Activated CD4-positive, alpha-beta memory T cell treated with anti-CD3 and anti-CD28 coated beads for 36 hours (primary cell): ENCODE results near the gene KIF5C. TPM values are rescaled to one million over a fixed set of nuclear protein-coding genes. Genes with fewer than 3 reads are reported as not detected.

ENCODE experiments used
- CTCF ChIA-PET: fragments of 350-600 bp; sonication (Branson Sonifier 250); formaldehyde crosslinking; loops from one replicate; lab custom pipeline; 2021; ENCODE audit warnings: antibody characterized with exemption, inconsistent platforms; lab: Charles Lee
- POLR2A ChIA-PET: fragments of 350-600 bp; sonication (Branson Sonifier 250); formaldehyde crosslinking; loops from one replicate; lab custom pipeline; 2021; ENCODE audit warnings: antibody characterized with exemption; lab: Charles Lee
- DNase-seq: peaks from one replicate; pipeline ENCODE4 v3.0.0-alpha.2; 2020
- H3K27ac Mint-ChIP-seq: one replicate; pipeline ENCODE4 v1.8.0; 2021; ENCODE audit warnings: mixed read lengths
- H3K27me3 Mint-ChIP-seq: one replicate; pipeline ENCODE4 v1.8.0; 2021; ENCODE audit warnings: mixed read lengths
- H3K36me3 Mint-ChIP-seq: one replicate; pipeline ENCODE4 v1.8.0; 2021; ENCODE audit warnings: mixed read lengths
- H3K4me1 Mint-ChIP-seq: one replicate; pipeline ENCODE4 v1.8.0; 2021; ENCODE audit warnings: low read depth, mixed read lengths
- H3K4me3 Mint-ChIP-seq: one replicate; pipeline ENCODE4 v1.8.0; 2021; ENCODE audit warnings: mild to moderate bottlenecking, mixed read lengths
- H3K9me3 Mint-ChIP-seq: one replicate; pipeline ENCODE4 v1.8.0; 2021; ENCODE audit warnings: mixed read lengths
- intact Hi-C: fragments of 100-400 bp; cut with micrococcal nuclease; formaldehyde crosslinking; loops from one replicate; pipeline ENCODE4 v1.15.1; 2023
- total RNA-seq, 2 experiments: library from RNA; stranded (reverse); gene quantifications; one replicate each; pipeline ENCODE4 v1.2.3, GENCODE V29; 2021

The KIF5C gene
- total RNA-seq, 2 experiments from 2014 or later, result 25.2 to 30.8 TPM

GRCh38 chr2:148952621-148953020, 77.6 kb downstream of the KIF5C start:
- Mint-ChIP-seq H3K36me3 (peaks cover 16% of the 10 kb centered on the region), H3K27ac (no peak overlapping the region), H3K4me3 (no peak overlapping the region), H3K9me3 (no peaks in the 10 kb centered on the region), H3K4me1 (peaks cover 7% of the 10 kb centered on the region), H3K27me3 (no peaks in the 10 kb centered on the region)
- intact Hi-C loops, result no loop called here
- ChIA-PET CTCF (interaction anchor here (1.1 kb wide), 1 partner anchor 10 kb away, joined by 3 read pairs; no protein-coding TSS in a partner anchor), POLR2A (no interaction called here)
- no peak for DNase-seq

- no peak for DNase-seq
- intact Hi-C loops, result no loop called here
- H3K9me3 Mint-ChIP-seq, result no peaks in the 10 kb centered on the region
- H3K36me3 Mint-ChIP-seq, result peaks cover 21% of the 10 kb centered on the region
- H3K4me3 Mint-ChIP-seq, result no peak overlapping the region
- H3K27me3 Mint-ChIP-seq, result no peaks in the 10 kb centered on the region
- H3K4me1 Mint-ChIP-seq, result peaks cover 7% of the 10 kb centered on the region
- H3K27ac Mint-ChIP-seq, result no peak overlapping the region
- POLR2A ChIA-PET, result no interaction called here
- CTCF ChIA-PET, result interaction anchor here (1.1 kb wide), 1 partner anchor 10 kb away, joined by 3 read pairs; no protein-coding TSS in a partner anchor
Observed at GRCh38 chr2:148953426-148953825, 78.4 kb downstream of the KIF5C start.

GRCh38 chr2:148954536-148954935, 79.5 kb downstream of the KIF5C start:
- H3K9me3 Mint-ChIP-seq, result no peaks in the 10 kb centered on the region
- intact Hi-C loops, result no loop called here
- ChIA-PET CTCF (no interaction called here), POLR2A (no interaction called here)
- no peak overlapping the region for H3K27ac Mint-ChIP-seq
- H3K27me3 Mint-ChIP-seq, result no peaks in the 10 kb centered on the region
- peaks cover 7% of the 10 kb centered on the region for H3K4me1 Mint-ChIP-seq
- no peak for DNase-seq
- no peak overlapping the region for H3K4me3 Mint-ChIP-seq
- H3K36me3 Mint-ChIP-seq, result peaks cover 15% of the 10 kb centered on the region

- Mint-ChIP-seq H3K36me3 (peaks cover 10% of the 10 kb centered on the region), H3K4me1 (peaks cover 7% of the 10 kb centered on the region), H3K4me3 (no peak overlapping the region), H3K27me3 (no peaks in the 10 kb centered on the region), H3K9me3 (no peaks in the 10 kb centered on the region), H3K27ac (no peak overlapping the region)
- ChIA-PET CTCF (interaction anchor here (1.2 kb wide), 1 partner anchor 61 kb away, joined by 3 read pairs; no protein-coding TSS in a partner anchor), POLR2A (no interaction called here)
- intact Hi-C loops, result no loop called here
- no peak for DNase-seq
Observed at GRCh38 chr2:148955798-148956197, 80.8 kb downstream of the KIF5C start.

- Mint-ChIP-seq H3K9me3 (no peaks in the 10 kb centered on the region), H3K4me3 (no peak overlapping the region), H3K27ac (no peak overlapping the region), H3K36me3 (peaks cover 18% of the 10 kb centered on the region), H3K4me1 (peaks cover 7% of the 10 kb centered on the region), H3K27me3 (no peaks in the 10 kb centered on the region)
- ChIA-PET CTCF (interaction anchor here (0.6 kb wide), 1 partner anchor 11 kb away, joined by 5 read pairs; no protein-coding TSS in a partner anchor), POLR2A (no interaction called here)
- intact Hi-C loops, result no loop called here
- no peak for DNase-seq
Observed at GRCh38 chr2:148957023-148957422, 82.0 kb downstream of the KIF5C start.

- ChIA-PET CTCF (interaction anchor here (1.0 kb wide), 1 partner anchor 57 kb away, joined by 3 read pairs; no protein-coding TSS in a partner anchor), POLR2A (no interaction called here)
- Mint-ChIP-seq H3K4me1 (peaks cover 7% of the 10 kb centered on the region), H3K36me3 (peaks cover 19% of the 10 kb centered on the region), H3K27me3 (no peaks in the 10 kb centered on the region), H3K9me3 (no peaks in the 10 kb centered on the region), H3K4me3 (no peak overlapping the region), H3K27ac (no peak overlapping the region)
- no peak for DNase-seq
- intact Hi-C loops, result no loop called here
Observed at GRCh38 chr2:148959745-148960144, 84.7 kb downstream of the KIF5C start.

GRCh38 chr2:148960483-148960882, 85.5 kb downstream of the KIF5C start:
- Mint-ChIP-seq H3K4me3 (no peak overlapping the region), H3K36me3 (peaks cover 19% of the 10 kb centered on the region), H3K4me1 (peaks cover 7% of the 10 kb centered on the region), H3K27me3 (no peaks in the 10 kb centered on the region), H3K27ac (no peak overlapping the region), H3K9me3 (no peaks in the 10 kb centered on the region)
- ChIA-PET POLR2A (no interaction called here), CTCF (no interaction called here)
- DNase-seq, result no peak
- intact Hi-C loops, result no loop called here

GRCh38 chr2:148963461-148963860, 88.4 kb downstream of the KIF5C start:
- no peak for DNase-seq
- Mint-ChIP-seq H3K27me3 (no peaks in the 10 kb centered on the region), H3K4me1 (no peaks in the 10 kb centered on the region), H3K4me3 (no peak overlapping the region), H3K9me3 (no peaks in the 10 kb centered on the region), H3K27ac (no peak overlapping the region), H3K36me3 (peaks cover 14% of the 10 kb centered on the region)
- CTCF ChIA-PET, result interaction anchor here (0.6 kb wide), 1 partner anchor 1345 kb away, joined by 3 read pairs; no protein-coding TSS in a partner anchor
- POLR2A ChIA-PET, result no interaction called here
- intact Hi-C loops, result no loop called here

GRCh38 chr2:148965623-148966437, 90.8 kb downstream of the KIF5C start:
- H3K9me3 Mint-ChIP-seq, result no peaks in the 10 kb centered on the region
- CTCF ChIA-PET, result interaction anchor here (1.0 to 1.2 kb wide), 2 partner anchors 51 to 465 kb away, joined by 3 read pairs; no protein-coding TSS in a partner anchor
- no peak overlapping the region for H3K4me3 Mint-ChIP-seq
- no peak for DNase-seq
- H3K27me3 Mint-ChIP-seq, result no peaks in the 10 kb centered on the region
- no peak overlapping the region for H3K27ac Mint-ChIP-seq
- H3K4me1 Mint-ChIP-seq, result no peaks in the 10 kb centered on the region
- POLR2A ChIA-PET, result no interaction called here
- intact Hi-C loops, result no loop called here
- peaks cover 13% of the 10 kb centered on the region for H3K36me3 Mint-ChIP-seq

GRCh38 chr2:148966438-148966758, 91.4 kb downstream of the KIF5C start:
- peaks cover under 1% of the 10 kb centered on the region for H3K4me1 Mint-ChIP-seq
- H3K36me3 Mint-ChIP-seq, result peaks cover 9% of the 10 kb centered on the region
- no peak overlapping the region for H3K27ac Mint-ChIP-seq
- no peaks in the 10 kb centered on the region for H3K27me3 Mint-ChIP-seq
- ChIA-PET POLR2A (no interaction called here), CTCF (interaction anchor here (1.2 kb wide), 1 partner anchor 465 kb away, joined by 3 read pairs; no protein-coding TSS in a partner anchor)
- DNase-seq, result no peak
- intact Hi-C loops, result no loop called here
- no peak overlapping the region for H3K4me3 Mint-ChIP-seq
- no peaks in the 10 kb centered on the region for H3K9me3 Mint-ChIP-seq

GRCh38 chr2:148967056-148967455, 92.0 kb downstream of the KIF5C start:
- Mint-ChIP-seq H3K27me3 (no peaks in the 10 kb centered on the region), H3K9me3 (no peaks in the 10 kb centered on the region), H3K4me1 (peaks cover 3% of the 10 kb centered on the region), H3K36me3 (peaks cover 4% of the 10 kb centered on the region), H3K4me3 (no peak overlapping the region), H3K27ac (no peak overlapping the region)
- no peak for DNase-seq
- ChIA-PET CTCF (interaction anchor here (1.0 kb wide), 1 partner anchor 322 kb away, joined by 4 read pairs; no protein-coding TSS in a partner anchor), POLR2A (no interaction called here)
- intact Hi-C loops, result no loop called here

- intact Hi-C loops, result no loop called here
- no peaks in the 10 kb centered on the region for H3K27me3 Mint-ChIP-seq
- no peak overlapping the region for H3K27ac Mint-ChIP-seq
- no peak overlapping the region for H3K4me3 Mint-ChIP-seq
- ChIA-PET CTCF (interaction anchor here (1.0 kb wide), 1 partner anchor 322 kb away, joined by 4 read pairs; no protein-coding TSS in a partner anchor), POLR2A (no interaction called here)
- peaks cover 3% of the 10 kb centered on the region for H3K4me1 Mint-ChIP-seq
- no peak for DNase-seq
- peaks cover 3% of the 10 kb centered on the region for H3K36me3 Mint-ChIP-seq
- H3K9me3 Mint-ChIP-seq, result no peaks in the 10 kb centered on the region
Observed at GRCh38 chr2:148967578-148967977, 92.6 kb downstream of the KIF5C start.
